ENCODE data around the gene ZBED5. TPM values are rescaled to one million over a fixed set of nuclear protein-coding genes. Genes with fewer than 3 reads are reported as not detected.
A peak's percentile ranks its signal among the peaks of the same experiment; 100 is the strongest.
"Not testable (repeated sequence)": the region's sequence is repeated elsewhere in the genome, so short reads cannot be mapped to it uniquely, and the experiment has no call there.

Gene ZBED5
- total RNA-seq, 1 donor from 2014 or later = 7.1 TPM

DNA sequence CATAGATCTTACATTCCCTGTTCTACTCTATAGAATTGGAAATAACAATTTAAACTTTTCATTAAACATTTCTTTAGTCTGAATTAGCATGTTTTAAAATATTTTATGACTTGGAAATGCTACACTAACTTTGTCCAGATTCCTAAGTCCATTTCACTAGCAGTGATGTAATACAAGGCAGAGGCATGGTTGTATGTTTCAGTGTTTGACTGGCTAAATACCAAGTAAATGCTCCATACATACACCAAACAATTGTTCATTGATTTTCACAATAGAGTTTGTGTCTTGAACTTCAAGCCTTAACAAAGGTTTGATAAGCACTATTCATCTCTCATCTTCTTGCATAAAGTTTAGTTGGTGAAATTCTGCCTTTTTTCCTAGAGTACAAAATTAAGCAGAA, 13.5 kb downstream of the ZBED5 start:
- ATAC-seq (no peak), DNase-seq (ENCODE audit: low spot score) (no peak)

DNA sequence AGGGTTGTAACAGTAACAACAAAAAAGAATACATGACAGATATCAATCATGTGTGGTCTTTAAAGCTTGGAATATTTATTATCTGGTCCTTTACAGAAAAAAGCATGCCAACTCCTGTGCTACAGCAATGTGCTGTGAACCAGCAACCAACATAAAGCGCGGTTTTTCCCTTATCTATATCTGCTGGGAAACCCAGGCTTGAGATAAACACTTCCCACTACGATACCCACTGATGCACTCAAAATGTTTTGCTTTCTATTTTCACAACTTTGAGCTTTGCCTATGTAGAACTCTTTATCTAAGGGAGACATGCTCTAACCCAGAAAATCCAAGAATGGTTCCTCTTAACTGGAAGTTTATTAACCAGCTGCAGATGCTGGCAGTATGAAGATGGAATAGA, 19.0 kb downstream of the ZBED5 start:
- DNase-seq (ENCODE audit: low spot score) (no peak), ATAC-seq (no peak)

DNA sequence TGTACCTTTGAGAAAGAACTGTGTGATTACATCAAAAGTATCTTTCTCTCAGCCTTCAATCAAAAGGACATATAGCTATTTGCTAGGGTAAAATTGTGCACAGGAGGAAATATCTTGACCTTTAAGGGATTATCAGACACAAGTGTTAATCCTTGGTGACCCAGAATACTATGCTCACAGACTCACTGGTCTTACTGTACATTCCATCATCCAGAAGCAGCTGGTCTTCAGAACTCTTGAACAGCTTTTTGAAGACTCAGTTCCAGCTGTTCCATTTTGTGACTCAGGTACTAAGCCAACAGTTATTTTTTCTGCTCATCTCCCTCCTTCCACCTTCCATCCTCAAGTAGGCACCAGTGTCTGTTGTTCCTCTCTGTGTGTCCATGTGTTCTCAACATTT, 19.8 kb downstream of the ZBED5 start:
- DNase-seq (ENCODE audit: low spot score) = no peak
- ATAC-seq = no peak

DNA sequence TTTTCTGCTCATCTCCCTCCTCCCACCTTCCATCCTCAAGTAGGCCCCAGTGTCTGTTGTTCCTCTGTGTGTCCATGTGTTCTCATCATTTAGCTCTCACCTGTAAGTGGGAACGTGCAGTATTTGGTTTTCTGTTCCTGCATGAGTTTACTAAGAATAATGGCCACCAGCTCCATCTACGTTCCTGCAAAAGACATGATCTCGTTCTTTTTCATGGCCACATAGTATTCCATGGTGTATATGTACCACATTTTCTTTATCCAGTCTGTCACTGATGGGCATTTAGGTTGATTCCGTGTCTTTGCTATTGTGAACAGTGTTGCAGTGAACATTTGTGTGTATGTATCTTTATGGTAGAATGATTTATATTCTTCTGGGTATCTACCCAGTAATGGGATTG, 21.0 kb downstream of the ZBED5 start:
- DNase-seq (ENCODE audit: low spot score); ATAC-seq: not testable (repeated sequence)

DNA sequence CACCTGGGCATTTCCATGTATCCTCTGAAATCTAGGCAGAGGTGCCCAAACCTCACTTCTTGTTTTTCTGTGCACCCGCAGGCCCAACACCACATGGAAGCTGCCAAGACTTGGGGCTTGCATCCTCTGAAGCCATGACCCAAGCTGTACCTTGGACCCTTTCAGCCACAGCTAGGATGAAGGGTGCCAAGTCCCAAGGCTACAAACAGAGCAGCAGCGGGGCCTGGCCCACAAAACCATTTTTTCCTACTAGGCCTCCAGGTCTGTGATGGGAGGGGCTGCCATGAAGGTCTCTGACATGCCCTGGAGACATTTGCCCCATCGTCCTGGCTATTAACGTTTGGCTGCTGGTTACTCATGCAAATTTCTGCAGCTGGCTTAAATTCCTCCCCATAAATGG, 28.7 kb downstream of the ZBED5 start:
- ATAC-seq (peak; percentile 51), DNase-seq (ENCODE audit: low spot score) (no peak)

DNA sequence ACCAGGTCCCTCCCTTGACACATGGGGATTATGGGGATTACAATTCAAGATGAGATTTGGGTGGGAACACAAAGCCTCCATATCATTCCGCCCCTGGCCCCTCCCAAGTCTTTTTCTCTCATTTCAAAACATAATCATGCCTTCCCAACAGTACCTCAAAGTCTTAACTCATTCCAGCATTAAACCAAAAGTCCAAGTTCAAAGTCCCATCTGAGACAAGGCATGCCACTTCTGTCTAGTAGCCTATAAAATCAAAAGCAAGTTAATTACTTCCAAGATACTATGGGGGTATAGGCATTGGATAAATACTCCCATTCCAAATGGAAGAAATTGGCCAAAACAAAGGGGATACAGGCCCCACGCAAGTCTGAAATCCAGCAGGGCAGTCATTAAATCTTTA, 29.5 kb downstream of the ZBED5 start:
- ATAC-seq (no peak), DNase-seq (ENCODE audit: low spot score) (no peak)

DNA sequence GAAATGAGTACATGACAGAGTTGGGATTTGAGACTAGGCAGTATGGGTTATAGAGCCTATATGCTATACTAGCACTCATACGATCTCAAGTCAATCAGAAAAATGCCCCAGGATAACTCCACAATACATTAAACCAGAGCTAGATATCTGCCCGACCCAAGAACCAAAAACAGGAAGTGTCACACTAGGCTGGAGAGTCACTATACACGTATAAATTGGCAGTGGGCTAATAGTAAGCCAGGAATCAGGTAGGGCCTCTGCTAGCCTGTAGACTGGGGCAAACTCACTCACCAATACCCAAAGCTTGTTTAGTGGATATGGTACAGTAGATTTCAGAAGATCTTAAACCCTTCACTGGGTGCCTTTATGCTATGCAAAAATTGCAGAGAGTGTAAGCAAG, 33.0 kb downstream of the ZBED5 start:
- no peak for DNase-seq (ENCODE audit: low spot score)
- ATAC-seq = no peak

DNA sequence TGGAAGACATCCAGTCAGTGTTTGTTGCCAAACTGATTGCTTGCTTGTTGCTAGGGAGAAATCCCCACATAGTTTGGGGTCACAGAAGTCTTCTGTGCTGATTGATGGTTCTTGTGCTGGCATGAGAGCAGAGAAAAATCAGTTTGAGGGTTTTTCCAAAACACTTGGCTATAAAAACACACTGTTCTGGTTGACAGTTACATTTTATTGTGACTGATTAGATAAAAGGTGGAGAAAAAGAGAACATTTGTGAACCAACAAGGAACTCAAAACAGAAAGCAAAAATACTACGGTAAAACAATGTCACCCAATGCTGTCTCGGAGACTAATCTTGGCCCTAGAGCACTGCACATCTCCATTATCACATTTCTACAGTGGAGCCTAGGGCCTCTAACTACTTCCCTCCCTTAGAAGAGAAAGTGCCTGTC, 34.7 kb downstream of the ZBED5 start:
- DNase-seq (ENCODE audit: low spot score) = no peak
- no peak for ATAC-seq

DNA sequence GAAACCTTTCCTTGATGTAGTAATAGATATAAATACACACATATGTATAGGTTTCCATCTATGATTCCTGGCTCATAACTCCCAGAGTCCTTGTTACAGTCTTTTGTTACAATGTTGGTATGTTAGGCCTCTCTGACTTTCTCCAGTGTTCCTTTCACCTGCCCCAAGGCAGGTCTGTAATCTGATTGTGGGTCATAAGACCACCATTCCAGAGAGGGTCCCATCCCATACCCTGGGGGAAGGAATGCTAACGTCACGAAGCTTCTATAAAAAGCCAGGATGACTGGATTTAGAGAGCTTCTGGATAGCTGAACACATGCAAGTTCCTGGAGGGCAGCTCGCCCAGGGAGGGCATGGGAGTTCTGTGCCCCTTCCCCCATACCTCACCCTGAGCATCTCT, 35.4 kb downstream of the ZBED5 start:
- not testable (repeated sequence) for ATAC-seq; DNase-seq (ENCODE audit: low spot score)

DNA sequence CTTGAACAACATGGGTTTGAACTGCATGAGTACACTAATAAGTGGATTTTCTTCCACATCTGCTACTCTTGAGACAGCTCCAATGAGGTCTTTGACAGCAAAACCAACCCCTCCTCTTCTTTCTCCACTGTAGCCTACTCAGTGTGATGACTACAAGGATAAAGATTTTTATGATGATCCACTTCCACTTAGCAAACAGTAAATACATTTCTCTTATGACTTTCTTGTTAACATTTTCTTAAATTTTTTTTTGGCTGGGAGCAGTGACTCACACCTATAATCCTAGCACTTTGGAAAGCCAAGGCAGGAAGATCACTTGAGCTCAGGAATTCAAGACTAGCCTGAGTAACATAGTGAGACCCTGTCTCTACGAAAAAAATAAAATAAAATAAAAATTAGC, 39.3 kb downstream of the ZBED5 start:
- ATAC-seq (no peak), DNase-seq (ENCODE audit: low spot score) (no peak)

DNA sequence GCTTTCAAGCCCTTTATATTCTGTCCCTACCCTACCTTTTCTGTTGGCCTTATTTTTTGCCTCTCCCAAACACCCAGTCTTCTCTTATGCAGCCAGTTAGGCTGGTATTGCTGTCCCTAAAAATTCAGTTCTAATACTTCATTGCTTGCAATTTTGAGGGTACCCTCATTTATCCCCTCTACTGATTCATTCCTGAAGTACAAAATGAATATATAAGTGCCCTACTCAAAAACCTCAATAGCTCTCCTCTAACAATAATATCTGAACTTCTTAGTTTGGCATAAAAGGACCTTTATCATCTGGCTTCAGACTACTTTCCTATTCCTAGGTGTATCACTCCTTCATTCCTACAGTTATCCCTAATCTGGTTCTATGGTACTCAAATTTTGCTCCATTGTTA, 43.9 kb downstream of the ZBED5 start:
- ATAC-seq = no peak
- no peak for DNase-seq (ENCODE audit: low spot score)

DNA sequence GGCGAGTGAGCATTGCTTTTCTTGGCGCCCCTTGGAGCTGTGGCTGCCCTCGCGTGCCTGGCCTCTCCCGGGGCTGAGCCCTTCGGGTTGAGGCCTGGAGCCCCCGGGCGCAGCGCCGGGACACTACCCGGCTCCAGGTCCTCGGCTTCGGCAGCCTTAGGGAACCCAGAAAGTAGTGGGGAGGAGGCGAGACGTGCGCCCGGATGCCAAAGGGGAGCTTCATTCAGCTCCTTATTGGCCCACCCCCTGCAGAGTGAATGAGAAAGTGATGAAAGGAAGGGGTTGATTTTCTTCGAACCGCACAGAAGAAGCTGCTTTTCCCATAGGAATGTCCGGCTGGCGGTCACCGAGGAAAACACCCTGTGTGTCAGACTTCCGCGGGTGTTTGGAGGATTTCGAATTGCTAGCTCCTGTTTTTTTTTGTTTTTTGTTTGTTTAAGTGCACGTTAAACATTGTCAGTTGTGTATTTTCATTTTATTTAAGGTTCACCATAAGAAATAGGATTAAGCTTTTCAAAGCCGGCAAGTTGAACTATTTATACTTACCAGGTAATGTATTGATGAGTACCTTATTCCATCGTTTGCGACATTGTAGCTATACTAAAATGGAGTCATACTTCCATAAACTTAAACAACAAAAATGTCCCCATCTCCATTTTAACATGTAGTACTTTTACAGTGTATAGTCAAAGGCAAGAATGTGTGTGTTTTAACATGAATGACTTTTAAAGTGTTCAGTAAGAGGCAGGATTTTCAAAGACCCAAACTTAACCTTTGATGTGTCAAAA, 48.3 kb downstream of the ZBED5 start:
- peak; percentile 32 for ATAC-seq
- DNase-seq (ENCODE audit: low spot score) = no peak

DNA sequence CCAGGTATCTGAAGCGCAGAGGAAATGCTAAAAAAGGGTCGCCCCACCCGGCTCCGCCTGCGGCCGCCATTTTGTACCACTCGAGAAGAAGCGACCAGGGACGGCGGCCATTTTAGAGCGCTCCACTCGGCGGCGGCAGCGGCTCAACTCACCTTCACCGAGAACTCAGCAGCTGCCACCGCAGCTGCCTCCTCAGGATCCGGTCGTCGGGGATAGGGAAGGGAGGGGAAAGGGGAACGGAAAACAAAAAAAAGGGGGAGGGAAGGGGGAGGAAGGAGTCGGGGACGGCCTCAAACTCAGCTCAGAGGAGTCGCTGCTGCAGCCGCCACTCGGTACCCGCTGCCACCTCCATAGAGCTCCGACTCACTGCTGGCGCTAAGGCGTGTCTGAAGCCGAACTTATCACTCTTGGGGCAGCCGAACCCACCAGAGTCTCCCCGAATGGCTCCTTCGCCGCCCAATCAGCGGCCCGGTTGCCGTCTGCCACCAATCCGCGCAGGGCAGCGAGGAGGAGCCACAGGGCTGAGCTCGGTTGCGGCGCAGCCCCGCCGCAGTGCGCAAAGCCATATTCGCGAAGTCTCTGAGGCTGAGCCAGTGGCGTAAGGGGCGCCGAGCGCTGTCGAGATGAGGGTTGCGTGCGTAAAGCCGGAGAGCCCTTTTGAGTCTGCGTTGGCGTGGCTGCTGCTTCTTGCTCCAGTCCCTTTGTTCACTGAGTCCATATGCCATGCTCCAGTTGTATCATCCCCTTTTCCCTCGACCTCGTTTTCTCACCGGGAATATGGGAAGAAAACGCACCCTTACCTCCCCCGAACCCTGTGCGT, 49.1 kb downstream of the ZBED5 start, which contains the start of gene EIF4G2:
Gene EIF4G2, minus strand, starts transcription at position 374 of the 820 bp plus-strand sequence.
- peak; percentile 93 for ATAC-seq
- peak; percentile 99 for DNase-seq (ENCODE audit: low spot score)

DNA sequence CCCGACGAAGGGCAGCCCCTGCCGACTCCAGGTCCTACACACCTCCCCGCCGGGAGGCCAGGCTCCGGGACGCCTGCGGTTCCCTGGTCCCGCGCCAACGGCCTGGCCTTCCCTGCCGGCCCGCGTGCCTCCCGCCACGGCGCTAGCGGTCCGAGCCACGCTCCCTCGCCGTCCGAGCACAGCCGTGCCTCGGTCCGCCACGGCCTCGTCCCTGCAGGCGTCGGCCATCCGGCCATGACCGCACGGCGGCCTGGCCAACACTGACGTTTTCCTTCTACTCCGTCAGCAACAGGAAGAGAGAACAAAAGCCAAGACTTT, 49.7 kb downstream of the ZBED5 start:
- DNase-seq (ENCODE audit: low spot score) = no peak
- ATAC-seq = peak; percentile 27

DNA sequence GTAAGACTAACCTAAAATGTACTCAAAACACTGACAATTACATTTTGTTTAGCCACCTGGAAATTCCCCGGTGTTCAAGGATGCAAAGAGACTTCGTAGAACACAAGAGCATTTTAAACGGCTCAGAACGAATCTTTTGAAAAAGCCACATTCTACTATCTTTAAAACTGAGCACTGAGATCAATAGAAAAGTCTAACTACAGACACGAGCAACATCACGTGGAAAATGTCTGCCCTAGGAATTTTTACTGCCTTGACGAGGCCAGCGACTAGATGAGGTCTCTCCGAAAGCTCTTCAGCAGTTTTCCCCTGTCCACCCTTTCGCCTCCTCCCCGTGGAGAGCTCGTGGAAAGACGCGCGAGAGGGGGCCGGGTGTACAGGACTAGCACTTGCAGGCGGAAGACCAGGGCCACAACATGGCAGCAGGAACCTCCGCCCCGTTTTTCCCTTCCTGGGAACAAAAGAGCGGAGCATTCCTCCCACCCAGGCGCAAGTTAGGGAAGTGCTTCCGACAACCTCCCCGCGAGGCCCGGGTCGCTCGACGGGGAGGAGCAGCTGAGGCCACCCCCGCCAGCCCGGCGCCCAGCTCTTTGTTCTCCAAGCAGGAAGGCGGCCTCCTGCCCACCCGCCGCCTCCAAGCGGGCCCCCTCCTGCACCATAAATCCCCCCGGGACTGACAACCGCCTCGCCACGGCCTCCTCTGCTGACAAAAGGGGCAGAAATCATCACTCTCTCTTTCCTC, 50.2 kb downstream of the ZBED5 start:
- ATAC-seq = peak; percentile 34
- peak; percentile 67 for DNase-seq (ENCODE audit: low spot score)

DNA sequence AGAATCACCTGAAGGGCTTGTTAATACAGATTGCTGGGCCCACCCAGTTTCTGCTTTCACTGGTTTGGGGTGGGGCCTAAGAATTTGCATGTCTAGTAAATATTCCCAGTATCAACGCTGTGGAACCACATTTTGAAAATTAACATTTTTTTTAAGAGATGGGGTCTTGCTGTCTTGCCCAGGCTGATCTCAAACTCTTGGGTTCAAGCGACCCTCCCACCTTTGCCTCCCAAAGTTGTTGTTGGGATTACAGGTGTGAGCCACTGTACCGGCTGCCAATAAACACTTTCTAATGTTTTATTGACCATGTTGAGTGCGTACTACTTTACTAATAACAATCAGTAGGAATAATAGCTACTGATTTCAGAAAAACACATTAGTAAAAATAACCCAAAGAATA, 51.6 kb downstream of the ZBED5 start:
- no peak for ATAC-seq

DNA sequence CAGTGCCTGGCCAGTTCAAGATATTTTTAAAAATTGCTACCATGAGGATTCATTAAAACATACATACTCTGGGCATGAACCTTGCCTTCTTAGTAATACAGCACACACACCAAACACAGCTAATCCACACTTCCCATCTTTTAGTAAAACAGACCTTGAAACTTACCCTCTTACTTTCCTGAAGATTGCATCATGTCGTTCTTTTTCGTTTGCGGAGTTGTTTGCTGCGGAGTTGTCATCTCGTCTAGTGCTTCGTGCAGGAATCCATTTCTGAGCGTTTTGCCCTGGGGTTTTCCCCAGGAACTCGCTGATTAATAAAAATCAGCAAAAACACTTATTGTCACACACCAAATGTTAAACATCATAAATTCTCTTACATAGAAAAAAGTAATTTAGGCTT, 52.1 kb downstream of the ZBED5 start:
- DNase-seq (ENCODE audit: low spot score) = no peak
- no peak for ATAC-seq

More for the DNA sequence above, 51.6 kb downstream of the ZBED5 start:
- no peak for DNase-seq (ENCODE audit: low spot score)

DNA sequence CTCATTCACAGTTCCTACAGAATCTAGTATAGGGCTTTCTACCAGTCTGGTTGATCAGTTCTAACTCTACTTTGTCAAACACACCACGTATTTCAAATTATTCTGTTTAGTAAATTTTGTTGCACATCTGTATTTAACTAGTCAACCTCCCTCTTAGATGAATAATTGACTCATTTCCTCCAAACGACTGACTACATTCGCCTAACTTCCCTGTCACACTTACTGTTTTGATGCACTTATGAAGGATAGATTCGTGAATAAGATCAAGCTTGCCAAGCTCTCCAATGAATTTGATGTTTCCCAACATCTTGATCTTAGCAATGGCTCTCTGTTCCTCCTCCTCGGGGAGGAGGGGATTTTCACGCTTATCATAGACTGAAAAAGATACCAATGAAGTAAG, 54.2 kb downstream of the ZBED5 start:
- ATAC-seq = no peak

More for the DNA sequence above, 54.2 kb downstream of the ZBED5 start:
- DNase-seq (ENCODE audit: low spot score) = no peak

Measured in left lobe of liver (tissue), 2 donors.